ENCODE data around the gene PRTFDC1. TPM values are rescaled to one million over a fixed set of nuclear protein-coding genes. Genes with fewer than 3 reads are reported as not detected.

The PRTFDC1 gene
- total RNA-seq, 4 donors from 2014 or later, result 3.0 to 8.3 (median 4.3) TPM

- Histone ChIP-seq H3K36me3 (no peaks in the 10 kb centered on the region), H3K27ac (replicated peaks in 1 of 4) (no peak overlapping the region), H3K4me1 (peaks cover 0 to 5% (median 0%) of the 10 kb centered on the region in 4 donors), H3K4me3 (no peak overlapping the region), H3K27me3 (no peaks in the 10 kb centered on the region), H3K9me3 (no peaks in the 10 kb centered on the region)
- no peak for TF ChIP-seq CTCF (IDR thresholded peaks at IDR 0.05)
- TF ChIP-seq EP300 (IDR thresholded peaks at IDR 0.05), result no peak
- TF ChIP-seq POLR2AphosphoS5 (IDR thresholded peaks at IDR 0.05), result no peak
- no peak for TF ChIP-seq POLR2A (IDR thresholded peaks at IDR 0.05; ENCODE audit: low read depth)
- 93% methylated on average over 7 of the region's 7 CpGs for WGBS
- peak; percentile 21 for DNase-seq (ENCODE audit: extremely low spot score)
- intact Hi-C loops (cut with DNase I), result no loop called here
These were observed 15.9 kb upstream of the PRTFDC1 start for GRCh38 chr10:24968349-24968748.

- 95% methylated on average over 5 of the region's 5 CpGs for WGBS
- H3K27ac ChIP-seq (replicated peaks in 1 of 4), result no peak overlapping the region
- H3K9me3 ChIP-seq, result no peaks in the 10 kb centered on the region
- no peaks in the 10 kb centered on the region for H3K36me3 ChIP-seq
- intact Hi-C loops (cut with DNase I), result no loop called here
- H3K4me3 ChIP-seq, result no peak overlapping the region
- H3K4me1 ChIP-seq, result peaks cover 0 to 5% (median 0%) of the 10 kb centered on the region in 4 donors
- no peaks in the 10 kb centered on the region for H3K27me3 ChIP-seq
- TF ChIP-seq CTCF (IDR thresholded peaks at IDR 0.05) (no peak), POLR2AphosphoS5 (IDR thresholded peaks at IDR 0.05) (no peak), EP300 (IDR thresholded peaks at IDR 0.05) (no peak), POLR2A (IDR thresholded peaks at IDR 0.05; ENCODE audit: low read depth) (no peak)
- peak; percentile 80 for DNase-seq (ENCODE audit: extremely low spot score)
These were observed 14.6 kb upstream of the PRTFDC1 start for GRCh38 chr10:24966962-24967481.

GRCh38 chr10:24965051-24965450 is 12.6 kb upstream of the PRTFDC1 start:
- H3K4me1 ChIP-seq, result no peaks in the 10 kb centered on the region
- no peaks in the 10 kb centered on the region for H3K27me3 ChIP-seq
- WGBS, result 91% methylated on average over 3 of the region's 3 CpGs
- TF ChIP-seq CTCF (IDR thresholded peaks at IDR 0.05), result no peak
- TF ChIP-seq POLR2AphosphoS5 (IDR thresholded peaks at IDR 0.05), result no peak
- TF ChIP-seq EP300 (IDR thresholded peaks at IDR 0.05), result no peak
- TF ChIP-seq POLR2A (IDR thresholded peaks at IDR 0.05; ENCODE audit: low read depth), result no peak
- intact Hi-C loops (cut with DNase I), result no loop called here
- H3K36me3 ChIP-seq, result no peaks in the 10 kb centered on the region
- no peak overlapping the region for H3K27ac ChIP-seq (replicated peaks in 1 of 4)
- H3K4me3 ChIP-seq, result no peak overlapping the region
- no peaks in the 10 kb centered on the region for H3K9me3 ChIP-seq
- DNase-seq (ENCODE audit: extremely low spot score), result peak; percentile 21

GRCh38 chr10:24963521-24964041 is 11.2 kb upstream of the PRTFDC1 start:
- no peaks in the 10 kb centered on the region for H3K27me3 ChIP-seq

More at GRCh38 chr10:24963521-24964041, 11.2 kb upstream of the PRTFDC1 start:
- no peak for TF ChIP-seq CTCF (IDR thresholded peaks at IDR 0.05)
- TF ChIP-seq EP300 (IDR thresholded peaks at IDR 0.05), result no peak
- no peak for TF ChIP-seq POLR2AphosphoS5 (IDR thresholded peaks at IDR 0.05)
- no peak for TF ChIP-seq POLR2A (IDR thresholded peaks at IDR 0.05; ENCODE audit: low read depth)
- peaks cover 0 to 8% (median 7%) of the 10 kb centered on the region in 4 donors for H3K4me1 ChIP-seq
- no peaks in the 10 kb centered on the region for H3K9me3 ChIP-seq
- no peaks in the 10 kb centered on the region for H3K36me3 ChIP-seq
- no peak for DNase-seq (ENCODE audit: extremely low spot score)
- no peak overlapping the region for H3K27ac ChIP-seq (replicated peaks in 1 of 4)
- WGBS, result 55% methylated on average over 5 of the region's 5 CpGs
- intact Hi-C loops (cut with DNase I), result no loop called here
- H3K4me3 ChIP-seq, result no peak overlapping the region

All from esophagus muscularis mucosa (tissue), 4 donors.